NT2/D1 (cell line): ENCODE data around the gene CXCL16.

Experiments used
- YY1 ChIP-seq: IDR thresholded peaks from 2 replicates; pipeline ENCODE4 v1.6.1; 2011; ENCODE audit not compliant: insufficient read length, insufficient read depth
- ZNF274 ChIP-seq: IDR thresholded peaks from 2 replicates; pipeline ENCODE4 v1.6.1; 2011; ENCODE audit warnings: mild to moderate bottlenecking, low read depth, low read length

DNA sequence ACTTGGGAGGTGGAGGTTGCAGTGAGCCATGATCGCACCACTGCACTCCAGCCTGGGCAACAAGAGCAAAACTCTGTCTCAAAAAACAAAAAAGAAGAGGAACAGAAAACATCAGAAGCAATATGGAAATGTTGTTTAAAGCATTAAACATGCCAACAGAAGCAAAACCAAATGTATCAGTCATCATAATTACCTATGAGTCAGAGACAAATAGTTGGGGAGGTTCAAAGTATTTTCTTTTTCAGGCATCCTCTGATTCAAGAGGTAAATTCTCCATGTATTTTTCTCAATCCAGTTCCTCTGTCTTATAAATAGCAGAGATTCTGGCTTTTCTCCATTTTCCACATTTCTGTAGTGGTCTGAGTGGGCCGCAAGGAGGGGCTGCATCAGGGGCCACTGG is 29.9 kb upstream of the CXCL16 start:
- TF ChIP-seq YY1: no peak
- no peak for TF ChIP-seq ZNF274
